Uterus (tissue), 4 donors: ENCODE results near the gene TMEM72. TPM values are rescaled to one million over a fixed set of nuclear protein-coding genes. Genes with fewer than 3 reads are reported as not detected.

Experiments
- DNase-seq, 2 donors: peaks; one replicate each; pipeline ENCODE4 v3.0.0-alpha.2; 2019 to 2020
- H3K27ac ChIP-seq, 2 donors: fragments of 200-600 bp; sonication (generic); 1 replicate in 1 of 2; 2 replicates in 1 of 2; pipeline ENCODE4 v1.5.1; 2016 to 2018
- H3K27me3 ChIP-seq, 2 donors: fragments of 200-600 bp; sonication (generic); one replicate each; pipeline ENCODE4 v1.5.1; 2018 to 2019; ENCODE audit warnings: control low read depth in 1 of 2
- H3K36me3 ChIP-seq, 2 donors: fragments of 200-600 bp; sonication (generic); one replicate each; pipeline ENCODE4 v1.5.1; 2019; ENCODE audit warnings: control low read depth in 1 of 2
- H3K4me1 ChIP-seq, 2 donors: fragments of 200-600 bp; sonication (generic); one replicate each; pipeline ENCODE4 v1.5.1; 2018 to 2019; ENCODE audit warnings: control low read depth in 1 of 2
- H3K4me3 ChIP-seq, 2 donors: fragments of 200-600 bp; sonication (generic); 1 replicate in 1 of 2; 2 replicates in 1 of 2; pipeline ENCODE4 v1.5.1; 2018 to 2019; ENCODE audit warnings: mild to moderate bottlenecking in 1 of 2
- H3K9me3 ChIP-seq, 2 donors: fragments of 200-600 bp; sonication (generic); one replicate each; pipeline ENCODE4 v1.5.1; 2019; ENCODE audit warnings: control low read depth in 1 of 2
- CTCF ChIP-seq, 4 experiments: fragments of 200-600 bp in 2 of 4; fragments of 450-650 bp in 2 of 4; sonication (generic) in 2 of 4; IDR thresholded peaks; one replicate each; pipeline ENCODE4 v1.5.1; 2016 to 2019; ENCODE audit warnings: antibody characterized with exemption in 4 of 4, mild to moderate bottlenecking in 2 of 4, moderate library complexity in 1 of 4
- POLR2A ChIP-seq, 2 donors: fragments of 450-650 bp; IDR thresholded peaks; one replicate each; pipeline ENCODE4 v1.6.1; 2016; ENCODE audit warnings: antibody characterized with exemption in 2 of 2, mild to moderate bottlenecking in 1 of 2, moderate library complexity in 1 of 2
- intact Hi-C: fragments of 100-400 bp; cut with DNase I; formaldehyde crosslinking; loops from one replicate; pipeline ENCODE4 v1.15.1; 2023; ENCODE audit warnings: low total_unique reads
- total RNA-seq, 4 donors: library from RNA; depleted of rRNA in 3 of 4; stranded (reverse); fragments of >200 nt in 3 of 4; gene quantifications; one replicate each; pipeline versions ENCODE4 v1.1.0 to v1.2.4, GENCODE V29; 2014 to 2023
- donor health status: DM: yes; HTN: yes; CAD: no.

TMEM72 gene
- total RNA-seq, 4 donors from 2014 or later: 0.69 TPM; not detected in 3

- no peak for DNase-seq
- Histone ChIP-seq H3K36me3 (no peaks in the 10 kb centered on the region), H3K27me3 (no peaks in the 10 kb centered on the region), H3K4me3 (no peak overlapping the region), H3K4me1 (no peaks in the 10 kb centered on the region), H3K9me3 (no peaks in the 10 kb centered on the region), H3K27ac (no peak overlapping the region)
- intact Hi-C loops: no loop called here
- TF ChIP-seq POLR2A (IDR thresholded peaks at IDR 0.05): no peak
- TF ChIP-seq CTCF (IDR thresholded peaks at IDR 0.05): no peak
These were observed 57.6 kb downstream of the TMEM72 start for GRCh38 chr10:44968500-44969400.

GRCh38 chr10:44969854-44970253 lies 58.7 kb downstream of the TMEM72 start:
- no peak overlapping the region for H3K27ac ChIP-seq
- H3K9me3 ChIP-seq: no peaks in the 10 kb centered on the region
- H3K36me3 ChIP-seq: no peaks in the 10 kb centered on the region
- intact Hi-C loops: no loop called here
- DNase-seq: no peak
- no peaks in the 10 kb centered on the region for H3K27me3 ChIP-seq
- H3K4me3 ChIP-seq: no peak overlapping the region
- no peak for TF ChIP-seq POLR2A (IDR thresholded peaks at IDR 0.05)
- no peak for TF ChIP-seq CTCF (IDR thresholded peaks at IDR 0.05)
- no peaks in the 10 kb centered on the region for H3K4me1 ChIP-seq

GRCh38 chr10:44970812-44971395 lies 59.8 kb downstream of the TMEM72 start:
- intact Hi-C loops: no loop called here
- DNase-seq: peak in 1 of 2 donors; percentile 22
- Histone ChIP-seq H3K4me3 (no peak overlapping the region), H3K9me3 (no peaks in the 10 kb centered on the region), H3K4me1 (no peaks in the 10 kb centered on the region), H3K27me3 (no peaks in the 10 kb centered on the region), H3K27ac (no peak overlapping the region), H3K36me3 (no peaks in the 10 kb centered on the region)
- TF ChIP-seq POLR2A (IDR thresholded peaks at IDR 0.05) (no peak), CTCF (IDR thresholded peaks at IDR 0.05) (no peak)

GRCh38 chr10:44971434-44971833 lies 60.3 kb downstream of the TMEM72 start:
- H3K9me3 ChIP-seq: no peaks in the 10 kb centered on the region
- no peak overlapping the region for H3K27ac ChIP-seq
- no peak for DNase-seq
- H3K27me3 ChIP-seq: no peaks in the 10 kb centered on the region
- TF ChIP-seq CTCF (IDR thresholded peaks at IDR 0.05): no peak
- TF ChIP-seq POLR2A (IDR thresholded peaks at IDR 0.05): no peak
- no peaks in the 10 kb centered on the region for H3K36me3 ChIP-seq
- no peak overlapping the region for H3K4me3 ChIP-seq
- peaks cover 0 to 5% of the 10 kb centered on the region in 2 donors for H3K4me1 ChIP-seq
- intact Hi-C loops: no loop called here
